ENCODE measurements around the gene CCDC24. TPM values are rescaled to one million over a fixed set of nuclear protein-coding genes. Genes with fewer than 3 reads are reported as not detected.

CCDC24 gene
- total and polyA plus RNA-seq, 2 of the 4 experiments (the other 2 are of a cell fraction): 1.4 to 4.6 TPM

DNA sequence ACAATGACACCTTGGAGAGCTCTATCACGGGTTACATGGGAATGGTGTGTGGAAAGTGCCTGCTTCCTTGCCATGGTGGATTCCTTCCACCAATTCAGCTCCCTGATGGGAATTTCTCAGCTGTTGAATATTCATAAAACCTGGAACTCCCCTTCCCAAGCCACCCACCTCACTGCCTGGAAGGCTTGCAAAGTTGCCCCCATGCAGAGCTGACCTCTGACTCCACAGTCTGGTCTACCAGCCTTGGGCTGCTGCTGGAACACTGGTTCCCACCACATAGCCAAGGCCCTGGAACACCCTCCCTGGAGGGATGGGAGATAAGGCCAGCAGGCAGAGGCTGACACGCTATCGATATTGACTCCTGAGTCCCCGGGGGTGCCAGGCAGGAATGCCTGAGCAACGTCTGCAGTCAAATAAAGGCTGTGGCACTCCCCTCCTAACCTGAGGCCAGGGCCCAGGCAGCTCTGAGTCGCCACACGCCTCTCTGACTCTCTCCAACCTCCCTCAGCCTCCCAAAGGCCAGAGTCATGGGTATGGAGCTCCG, 8.8 kb downstream of the CCDC24 start:
- WGBS, 2 experiments (ENCODE audit: extremely low coverage in 2 of 2, insufficient read length in 1 of 2): 69% methylated on average over 5 of the region's 8 CpGs; no CpG with 5 or more reads in 1 of the 2 experiments

More for the DNA sequence above, 8.8 kb downstream of the CCDC24 start:
- ChIA-PET CTCF (interaction anchor here (1.6 kb wide), 1 partner anchor 48 kb away, joined by 3 read pairs; no protein-coding TSS in a partner anchor), POLR2A (ENCODE audit: unreplicated experiment) (no interaction called here)
- Histone ChIP-seq H2BK120ac (ENCODE audit: low read depth, low read length) (no peak overlapping the region), H2AFZ (replicated peaks; ENCODE audit: low read length, poor library complexity) (no peak overlapping the region), H2AK9ac (replicated peaks; ENCODE audit: low read depth, low read length, poor library complexity) (no peak overlapping the region), H4K8ac (ENCODE audit: low read depth in 2 of 2, low read length in 2 of 2) (no peak overlapping the region), H2AK5ac (ENCODE audit: low read depth, low read length) (no peak overlapping the region), H3K9me1 (ENCODE audit: insufficient read depth, low read length) (no peaks in the 10 kb centered on the region), H3K79me1 (ENCODE audit: low read depth in 1 of 2, low read length in 2 of 2) (no peaks in the 10 kb centered on the region), H3K23ac (ENCODE audit: low read depth, low read length) (no peak overlapping the region), H2BK20ac (ENCODE audit: low read depth, low read length) (no peak overlapping the region), H3K4me1 (ENCODE audit: control insufficient read depth, insufficient read depth, low read length) (no peaks in the 10 kb centered on the region), H3K9me3 (ENCODE audit: control insufficient read depth, insufficient read depth, low read length) (no peaks in the 10 kb centered on the region), H3K4ac (ENCODE audit: low read depth, low read length) (no peak overlapping the region), H3K27me3 (ENCODE audit: control insufficient read depth, insufficient read depth, low read length) (no peaks in the 10 kb centered on the region), H2BK5ac (ENCODE audit: low read depth, low read length, poor library complexity, severe bottlenecking) (no peak overlapping the region), H3K9ac (ENCODE audit: low read depth, low read length) (no peak overlapping the region), H2BK15ac (ENCODE audit: low read depth, low read length) (no peak overlapping the region), H3K18ac (ENCODE audit: low read depth, low read length) (no peak overlapping the region), H4K5ac (ENCODE audit: low read depth, low read length) (no peak overlapping the region), H3K4me3 (ENCODE audit: insufficient read depth, low read depth, low read length) (no peak overlapping the region), H4K91ac (ENCODE audit: insufficient read depth, low read depth, low read length) (no peak overlapping the region), H3K56ac (ENCODE audit: extremely low read depth, insufficient read depth, low read length) (no peak overlapping the region), H3K36me3 (ENCODE audit: control insufficient read depth, insufficient read depth, low read length) (peaks cover 24% of the 10 kb centered on the region; the same call in 1 of the 2 replicates), H4K20me1 (ENCODE audit: insufficient read depth, low read length) (no peaks in the 10 kb centered on the region), H3K14ac (replicated peaks; ENCODE audit: low read depth, low read length) (no peak overlapping the region), H3K4me2 (ENCODE audit: low read depth, low read length) (no peak overlapping the region), H3K27ac (ENCODE audit: insufficient read depth, low read length) (no peak overlapping the region)
- intact Hi-C loops (cut with micrococcal nuclease) (loop anchor here (10.0 kb wide), 1 partner anchor 315 kb away; no protein-coding TSS in a partner anchor), in situ Hi-C loops (cut with MboI; ENCODE audit: low sequenced_read_pairs) (no loop called here), dilution Hi-C loops (cut with HindIII; ENCODE audit: low sequenced_read_pairs, unreplicated experiment) (no loop called here)
- TF ChIP-seq RAD21 (IDR thresholded peaks at IDR 0.05; ENCODE audit: low read length) (no peak), CHD1 (IDR thresholded peaks at IDR 0.05; ENCODE audit: low read depth, low read length) (no peak), MAZ (IDR thresholded peaks at IDR 0.05; ENCODE audit: borderline replicate concordance, low read depth, low read length) (no peak), BHLHE40 (IDR thresholded peaks at IDR 0.05; ENCODE audit: low read depth, low read length) (no peak), RFX5 (IDR thresholded peaks at IDR 0.05; ENCODE audit: low read depth, low read length) (no peak)
- TF ChIP-seq, protein P1, sequence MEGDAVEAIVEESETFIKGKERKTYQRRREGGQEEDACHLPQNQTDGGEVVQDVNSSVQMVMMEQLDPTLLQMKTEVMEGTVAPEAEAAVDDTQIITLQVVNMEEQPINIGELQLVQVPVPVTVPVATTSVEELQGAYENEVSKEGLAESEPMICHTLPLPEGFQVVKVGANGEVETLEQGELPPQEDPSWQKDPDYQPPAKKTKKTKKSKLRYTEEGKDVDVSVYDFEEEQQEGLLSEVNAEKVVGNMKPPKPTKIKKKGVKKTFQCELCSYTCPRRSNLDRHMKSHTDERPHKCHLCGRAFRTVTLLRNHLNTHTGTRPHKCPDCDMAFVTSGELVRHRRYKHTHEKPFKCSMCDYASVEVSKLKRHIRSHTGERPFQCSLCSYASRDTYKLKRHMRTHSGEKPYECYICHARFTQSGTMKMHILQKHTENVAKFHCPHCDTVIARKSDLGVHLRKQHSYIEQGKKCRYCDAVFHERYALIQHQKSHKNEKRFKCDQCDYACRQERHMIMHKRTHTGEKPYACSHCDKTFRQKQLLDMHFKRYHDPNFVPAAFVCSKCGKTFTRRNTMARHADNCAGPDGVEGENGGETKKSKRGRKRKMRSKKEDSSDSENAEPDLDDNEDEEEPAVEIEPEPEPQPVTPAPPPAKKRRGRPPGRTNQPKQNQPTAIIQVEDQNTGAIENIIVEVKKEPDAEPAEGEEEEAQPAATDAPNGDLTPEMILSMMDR (conservative IDR thresholded peaks at IDR 0.05; ENCODE audit: low read depth, low read length): no peak
- TF ChIP-seq, protein P2, sequence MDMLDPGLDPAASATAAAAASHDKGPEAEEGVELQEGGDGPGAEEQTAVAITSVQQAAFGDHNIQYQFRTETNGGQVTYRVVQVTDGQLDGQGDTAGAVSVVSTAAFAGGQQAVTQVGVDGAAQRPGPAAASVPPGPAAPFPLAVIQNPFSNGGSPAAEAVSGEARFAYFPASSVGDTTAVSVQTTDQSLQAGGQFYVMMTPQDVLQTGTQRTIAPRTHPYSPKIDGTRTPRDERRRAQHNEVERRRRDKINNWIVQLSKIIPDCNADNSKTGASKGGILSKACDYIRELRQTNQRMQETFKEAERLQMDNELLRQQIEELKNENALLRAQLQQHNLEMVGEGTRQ (IDR thresholded peaks at IDR 0.05; ENCODE audit: low read depth, low read length): no peak
- ATAC-seq (ENCODE audit: low read depth) (no peak), DNase-seq (no peak)
- BruUV-seq (replicated peaks): no TSS peak
